Keratinocyte (primary cell): ENCODE results near the gene RFESD.

ENCODE experiments used
- EZH2 ChIP-seq: IDR thresholded peaks from one replicate; pipeline ENCODE4 v1.6.1; 2012; ENCODE audit warnings: inconsistent platforms, mild to moderate bottlenecking, low read length, moderate library complexity
- TF ChIP-seq, protein P1 (sequence below), 3 experiments: IDR thresholded peaks in 1 of 3; conservative IDR thresholded peaks in 1 of 3; optimal IDR thresholded peaks in 1 of 3; 2 replicates in 2 of 3; 3 replicates in 1 of 3; pipeline versions ENCODE3 to v1.5.1; 2011; ENCODE audit warnings: low read length in 3 of 3, mild to moderate bottlenecking in 3 of 3, moderate library complexity in 2 of 3, control low read depth in 1 of 3, inconsistent platforms in 1 of 3; ENCODE audit not compliant: insufficient read depth in 2 of 3; ENCODE audit errors: extremely low read depth in 1 of 3

DNA sequence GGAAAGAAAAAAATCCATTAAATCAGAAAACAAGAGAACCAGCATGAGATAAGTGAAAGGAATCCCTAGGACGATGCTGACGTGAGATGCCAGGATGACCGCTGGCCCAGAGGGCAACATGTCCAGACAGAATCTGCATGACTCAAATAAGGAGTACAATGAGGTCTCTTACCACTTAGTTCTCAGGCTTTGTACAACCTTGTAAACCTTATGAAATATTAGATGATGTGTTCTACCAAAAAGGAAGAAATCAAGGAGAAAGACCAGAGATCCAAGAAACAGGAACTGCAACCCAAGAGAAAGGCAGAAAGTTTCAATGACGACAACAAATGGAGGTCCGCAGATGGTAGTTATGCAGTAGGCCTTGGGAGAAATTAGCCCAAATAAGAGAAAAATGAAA lies 29.5 kb upstream of the RFESD start:
- TF ChIP-seq, protein P1, sequence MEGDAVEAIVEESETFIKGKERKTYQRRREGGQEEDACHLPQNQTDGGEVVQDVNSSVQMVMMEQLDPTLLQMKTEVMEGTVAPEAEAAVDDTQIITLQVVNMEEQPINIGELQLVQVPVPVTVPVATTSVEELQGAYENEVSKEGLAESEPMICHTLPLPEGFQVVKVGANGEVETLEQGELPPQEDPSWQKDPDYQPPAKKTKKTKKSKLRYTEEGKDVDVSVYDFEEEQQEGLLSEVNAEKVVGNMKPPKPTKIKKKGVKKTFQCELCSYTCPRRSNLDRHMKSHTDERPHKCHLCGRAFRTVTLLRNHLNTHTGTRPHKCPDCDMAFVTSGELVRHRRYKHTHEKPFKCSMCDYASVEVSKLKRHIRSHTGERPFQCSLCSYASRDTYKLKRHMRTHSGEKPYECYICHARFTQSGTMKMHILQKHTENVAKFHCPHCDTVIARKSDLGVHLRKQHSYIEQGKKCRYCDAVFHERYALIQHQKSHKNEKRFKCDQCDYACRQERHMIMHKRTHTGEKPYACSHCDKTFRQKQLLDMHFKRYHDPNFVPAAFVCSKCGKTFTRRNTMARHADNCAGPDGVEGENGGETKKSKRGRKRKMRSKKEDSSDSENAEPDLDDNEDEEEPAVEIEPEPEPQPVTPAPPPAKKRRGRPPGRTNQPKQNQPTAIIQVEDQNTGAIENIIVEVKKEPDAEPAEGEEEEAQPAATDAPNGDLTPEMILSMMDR (optimal IDR thresholded peaks at IDR 0.05 in 1 of 3, IDR thresholded peaks at IDR 0.05 in 1 of 3, conservative IDR thresholded peaks at IDR 0.05 in 1 of 3; ENCODE audit: extremely low read depth in 1 of 3, insufficient read depth in 2 of 3, low read length in 3 of 3): no peak
- TF ChIP-seq EZH2: no peak
